ENCODE results near the gene MYO1D.

DNA sequence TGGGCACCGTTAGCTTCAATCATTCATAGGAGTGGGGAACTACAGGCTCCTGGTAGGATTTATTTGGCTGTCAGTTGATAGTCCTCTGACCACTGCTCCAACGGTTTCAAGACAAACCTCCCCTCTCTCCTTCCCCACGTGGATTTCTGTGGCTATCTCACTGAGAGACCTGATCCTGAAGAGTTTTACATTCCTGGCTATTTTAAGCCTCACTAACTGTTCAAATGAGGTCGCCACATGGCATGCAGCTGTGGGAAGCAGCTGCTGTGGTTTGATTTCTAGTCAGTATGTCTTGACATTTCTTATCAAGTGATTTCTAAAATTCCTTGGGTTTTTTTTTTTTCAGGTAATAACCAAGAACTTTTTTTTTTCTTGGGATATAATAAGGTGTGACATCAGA is 351.8 kb downstream of the MYO1D start:
- TF ChIP-seq, protein P1, sequence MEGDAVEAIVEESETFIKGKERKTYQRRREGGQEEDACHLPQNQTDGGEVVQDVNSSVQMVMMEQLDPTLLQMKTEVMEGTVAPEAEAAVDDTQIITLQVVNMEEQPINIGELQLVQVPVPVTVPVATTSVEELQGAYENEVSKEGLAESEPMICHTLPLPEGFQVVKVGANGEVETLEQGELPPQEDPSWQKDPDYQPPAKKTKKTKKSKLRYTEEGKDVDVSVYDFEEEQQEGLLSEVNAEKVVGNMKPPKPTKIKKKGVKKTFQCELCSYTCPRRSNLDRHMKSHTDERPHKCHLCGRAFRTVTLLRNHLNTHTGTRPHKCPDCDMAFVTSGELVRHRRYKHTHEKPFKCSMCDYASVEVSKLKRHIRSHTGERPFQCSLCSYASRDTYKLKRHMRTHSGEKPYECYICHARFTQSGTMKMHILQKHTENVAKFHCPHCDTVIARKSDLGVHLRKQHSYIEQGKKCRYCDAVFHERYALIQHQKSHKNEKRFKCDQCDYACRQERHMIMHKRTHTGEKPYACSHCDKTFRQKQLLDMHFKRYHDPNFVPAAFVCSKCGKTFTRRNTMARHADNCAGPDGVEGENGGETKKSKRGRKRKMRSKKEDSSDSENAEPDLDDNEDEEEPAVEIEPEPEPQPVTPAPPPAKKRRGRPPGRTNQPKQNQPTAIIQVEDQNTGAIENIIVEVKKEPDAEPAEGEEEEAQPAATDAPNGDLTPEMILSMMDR (IDR thresholded peaks at IDR 0.05; ENCODE audit: low read depth, low read length), result no peak
- TF ChIP-seq EZH2phosphoT487 (IDR thresholded peaks at IDR 0.05; ENCODE audit: low read depth), result no peak

All from OCI-LY3 (cell line).